Panc1 (cell line): ENCODE measurements around the gene ANKEF1. TPM values are rescaled to one million over a fixed set of nuclear protein-coding genes. Genes with fewer than 3 reads are reported as not detected.

Experiments
- ATAC-seq: fragments of 200-7000 bp; cut with Tn5 transposase; 2 replicates; pipeline ENCODE4 v1.9.1; 2020; ENCODE audit warnings: mild to moderate bottlenecking, moderate library complexity
- BruUV-seq: library from RNA; stranded (reverse); fragments of 400-500 nt; replicated peaks from 2 replicates; lab custom pipeline; 2021; lab: Mats Ljungman, UMichigan
- CTCF ChIA-PET: fragments of 300-600 bp; sonication (Branson Sonifier 250); formaldehyde crosslinking; loops from one replicate; lab custom pipeline; 2022; ENCODE audit warnings: antibody characterized with exemption; lab: Charles Lee
- POLR2A ChIA-PET: fragments of 300-600 bp; sonication (Branson Sonifier 250); formaldehyde crosslinking; loops from one replicate; lab custom pipeline; 2022; ENCODE audit warnings: antibody characterized with exemption; lab: Charles Lee
- DNase-seq: peaks from one replicate; pipeline ENCODE4 v3.0.0-alpha.2; 2010; ENCODE audit warnings: low read depth, low spot score
- H3K27ac ChIP-seq: 2 replicates; pipeline ENCODE4 v1.5.1; 2011; ENCODE audit warnings: mild to moderate bottlenecking, low read length, inconsistent platforms
- H3K27me3 ChIP-seq: fragments of 200-500 bp; sonication (Bioruptor generic); 2 replicates; pipeline ENCODE4 v1.6.0; 2014; ENCODE audit warnings: low read length, inconsistent platforms; ENCODE audit not compliant: control insufficient read depth, insufficient read depth
- H3K36me3 ChIP-seq: fragments of 200-500 bp; sonication (Bioruptor generic); 2 replicates; pipeline ENCODE4 v1.5.1; 2014; ENCODE audit warnings: inconsistent platforms, mild to moderate bottlenecking, low read length, moderate library complexity; ENCODE audit not compliant: control insufficient read depth, insufficient read depth
- H3K4me1 ChIP-seq: 2 replicates; pipeline ENCODE4 v1.5.1; 2011; ENCODE audit warnings: inconsistent platforms, mild to moderate bottlenecking, low read length, moderate library complexity; ENCODE audit not compliant: control insufficient read depth, insufficient read depth
- H3K4me3 ChIP-seq, 2 experiments: 2 replicates each; pipeline ENCODE4 v1.5.1; 2011 to 2012; ENCODE audit warnings: low read depth in 2 of 2, low read length in 2 of 2, mild to moderate bottlenecking in 2 of 2, inconsistent platforms in 1 of 2, moderate library complexity in 1 of 2
- H3K9me3 ChIP-seq: fragments of 200-500 bp; sonication (Bioruptor generic); 2 replicates; pipeline ENCODE4 v1.5.1; 2014; ENCODE audit warnings: low read depth, mild to moderate bottlenecking, inconsistent platforms, low read length, moderate library complexity; ENCODE audit not compliant: control insufficient read depth, insufficient read depth
- POLR2AphosphoS5 ChIP-seq: IDR thresholded peaks from 2 replicates; pipeline ENCODE4 v1.6.1; 2012; ENCODE audit warnings: mild to moderate bottlenecking, low read depth, low read length, moderate library complexity
- SIN3A ChIP-seq: IDR thresholded peaks from 2 replicates; pipeline ENCODE4 v1.6.1; 2012; ENCODE audit warnings: low read depth, mild to moderate bottlenecking, low read length, moderate library complexity, borderline replicate concordance; ENCODE audit not compliant: insufficient read depth
- TCF7L2 ChIP-seq: IDR thresholded peaks from 2 replicates; pipeline ENCODE4 v1.6.1; 2011; ENCODE audit warnings: mild to moderate bottlenecking, low read depth, low read length, inconsistent platforms
- in situ Hi-C: cut with HindIII; loops from 2 replicates; pipeline ENCODE4 v1.10.0; 2016; ENCODE audit warnings: low sequenced_read_pairs, low pct_unique_long_range_greater_than_20kb
- intact Hi-C: fragments of 100-400 bp; cut with micrococcal nuclease; formaldehyde crosslinking; loops from one replicate; pipeline ENCODE4 v1.10.0; 2022; ENCODE audit not compliant: unreplicated experiment
- total RNA-seq: library from RNA; stranded (reverse); gene quantifications from one replicate; pipeline ENCODE4 v1.2.1, GENCODE V29; 2021; ENCODE audit not compliant: unreplicated experiment
- TF ChIP-seq, protein P1 (sequence below): fragments of 450-650 bp; IDR thresholded peaks from 2 replicates; pipeline ENCODE4 v1.5.1; 2017; ENCODE audit warnings: mild to moderate bottlenecking
- TF ChIP-seq, protein P2 (sequence below), 2 experiments: IDR thresholded peaks; 2 replicates each; pipeline ENCODE4 v1.6.1; 2011 to 2012; ENCODE audit warnings: low read depth in 2 of 2, control low read depth in 1 of 2, low read length in 1 of 2, mild to moderate bottlenecking in 1 of 2, moderate library complexity in 1 of 2; ENCODE audit not compliant: insufficient read depth in 1 of 2

The ANKEF1 gene
- total RNA-seq, 1 experiment from 2014 or later = 6.3 TPM

DNA sequence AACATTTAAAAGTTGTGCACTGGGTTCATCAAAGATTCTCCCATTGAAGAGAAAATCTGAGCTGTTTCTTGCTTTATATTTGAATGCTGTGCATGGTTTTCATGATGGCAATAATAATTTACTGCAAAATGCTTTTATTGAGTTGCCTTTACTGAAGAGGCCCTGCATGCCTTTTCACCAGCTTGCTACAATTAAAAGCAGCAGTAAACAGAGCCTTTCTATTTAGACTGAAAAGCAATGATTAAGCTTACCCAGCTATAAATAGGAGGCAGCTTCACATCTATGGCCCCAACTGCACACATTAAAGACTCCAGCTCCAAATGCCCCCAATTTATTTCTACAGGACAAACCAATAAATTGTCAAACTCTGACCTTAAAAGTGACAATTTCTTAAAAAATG lies 70.3 kb downstream of the ANKEF1 start:
- no peak for ATAC-seq
- TF ChIP-seq, protein P1, sequence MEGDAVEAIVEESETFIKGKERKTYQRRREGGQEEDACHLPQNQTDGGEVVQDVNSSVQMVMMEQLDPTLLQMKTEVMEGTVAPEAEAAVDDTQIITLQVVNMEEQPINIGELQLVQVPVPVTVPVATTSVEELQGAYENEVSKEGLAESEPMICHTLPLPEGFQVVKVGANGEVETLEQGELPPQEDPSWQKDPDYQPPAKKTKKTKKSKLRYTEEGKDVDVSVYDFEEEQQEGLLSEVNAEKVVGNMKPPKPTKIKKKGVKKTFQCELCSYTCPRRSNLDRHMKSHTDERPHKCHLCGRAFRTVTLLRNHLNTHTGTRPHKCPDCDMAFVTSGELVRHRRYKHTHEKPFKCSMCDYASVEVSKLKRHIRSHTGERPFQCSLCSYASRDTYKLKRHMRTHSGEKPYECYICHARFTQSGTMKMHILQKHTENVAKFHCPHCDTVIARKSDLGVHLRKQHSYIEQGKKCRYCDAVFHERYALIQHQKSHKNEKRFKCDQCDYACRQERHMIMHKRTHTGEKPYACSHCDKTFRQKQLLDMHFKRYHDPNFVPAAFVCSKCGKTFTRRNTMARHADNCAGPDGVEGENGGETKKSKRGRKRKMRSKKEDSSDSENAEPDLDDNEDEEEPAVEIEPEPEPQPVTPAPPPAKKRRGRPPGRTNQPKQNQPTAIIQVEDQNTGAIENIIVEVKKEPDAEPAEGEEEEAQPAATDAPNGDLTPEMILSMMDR = no peak
- TF ChIP-seq POLR2AphosphoS5 = no peak
- no peak for TF ChIP-seq TCF7L2
- TF ChIP-seq SIN3A = no peak
- TF ChIP-seq, protein P2, sequence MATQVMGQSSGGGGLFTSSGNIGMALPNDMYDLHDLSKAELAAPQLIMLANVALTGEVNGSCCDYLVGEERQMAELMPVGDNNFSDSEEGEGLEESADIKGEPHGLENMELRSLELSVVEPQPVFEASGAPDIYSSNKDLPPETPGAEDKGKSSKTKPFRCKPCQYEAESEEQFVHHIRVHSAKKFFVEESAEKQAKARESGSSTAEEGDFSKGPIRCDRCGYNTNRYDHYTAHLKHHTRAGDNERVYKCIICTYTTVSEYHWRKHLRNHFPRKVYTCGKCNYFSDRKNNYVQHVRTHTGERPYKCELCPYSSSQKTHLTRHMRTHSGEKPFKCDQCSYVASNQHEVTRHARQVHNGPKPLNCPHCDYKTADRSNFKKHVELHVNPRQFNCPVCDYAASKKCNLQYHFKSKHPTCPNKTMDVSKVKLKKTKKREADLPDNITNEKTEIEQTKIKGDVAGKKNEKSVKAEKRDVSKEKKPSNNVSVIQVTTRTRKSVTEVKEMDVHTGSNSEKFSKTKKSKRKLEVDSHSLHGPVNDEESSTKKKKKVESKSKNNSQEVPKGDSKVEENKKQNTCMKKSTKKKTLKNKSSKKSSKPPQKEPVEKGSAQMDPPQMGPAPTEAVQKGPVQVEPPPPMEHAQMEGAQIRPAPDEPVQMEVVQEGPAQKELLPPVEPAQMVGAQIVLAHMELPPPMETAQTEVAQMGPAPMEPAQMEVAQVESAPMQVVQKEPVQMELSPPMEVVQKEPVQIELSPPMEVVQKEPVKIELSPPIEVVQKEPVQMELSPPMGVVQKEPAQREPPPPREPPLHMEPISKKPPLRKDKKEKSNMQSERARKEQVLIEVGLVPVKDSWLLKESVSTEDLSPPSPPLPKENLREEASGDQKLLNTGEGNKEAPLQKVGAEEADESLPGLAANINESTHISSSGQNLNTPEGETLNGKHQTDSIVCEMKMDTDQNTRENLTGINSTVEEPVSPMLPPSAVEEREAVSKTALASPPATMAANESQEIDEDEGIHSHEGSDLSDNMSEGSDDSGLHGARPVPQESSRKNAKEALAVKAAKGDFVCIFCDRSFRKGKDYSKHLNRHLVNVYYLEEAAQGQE (IDR thresholded peaks at IDR 0.05; ENCODE audit: insufficient read depth in 1 of 2, low read depth in 2 of 2, low read length in 1 of 2) = no peak
- H3K4me1 ChIP-seq = no peaks in the 10 kb centered on the region

More for the DNA sequence above, 70.3 kb downstream of the ANKEF1 start:
- ChIA-PET POLR2A (no interaction called here), CTCF (no interaction called here)
- no peak overlapping the region for H3K4me3 ChIP-seq
- DNase-seq = no peak
- in situ Hi-C loops (no loop called here), intact Hi-C loops (no loop called here)
- H3K36me3 ChIP-seq = no peaks in the 10 kb centered on the region
- no peaks in the 10 kb centered on the region for H3K27me3 ChIP-seq
- no peaks in the 10 kb centered on the region for H3K9me3 ChIP-seq
- no TSS peak for BruUV-seq
- no peak overlapping the region for H3K27ac ChIP-seq

Other genes with a start within 250 kb of the ANKEF1 start
- not detected for gene PAK5, start 195.9 kb upstream of the ANKEF1 start, total RNA-seq
- 0.69 TPM for gene SNAP25, start 183.8 kb downstream of the ANKEF1 start, total RNA-seq